ENCODE data around the gene FBLN1. TPM values are rescaled to one million over a fixed set of nuclear protein-coding genes. Genes with fewer than 3 reads are reported as not detected.

Gene FBLN1
- total RNA-seq, 1 experiment from 2014 or later, result 23.4 TPM

- Histone ChIP-seq H3K27ac (ENCODE audit: low read depth, low read length) (no peak overlapping the region), H3K9me3 (ENCODE audit: control insufficient read depth in 1 of 2, insufficient read depth in 1 of 2, low read depth in 1 of 2, low read length in 2 of 2) (no peaks in the 10 kb centered on the region), H3K4me3 (replicated peaks in 1 of 2; ENCODE audit: low read depth in 1 of 2, low read length in 2 of 2) (no peak overlapping the region), H3K79me2 (ENCODE audit: insufficient read depth, low read length) (no peaks in the 10 kb centered on the region), H4K20me1 (ENCODE audit: insufficient read depth) (no peaks in the 10 kb centered on the region), H2AFZ (ENCODE audit: low read depth, low read length, poor library complexity, severe bottlenecking) (no peak overlapping the region), H3K36me3 (ENCODE audit: control insufficient read depth in 1 of 2, insufficient read depth in 2 of 2, low read length in 2 of 2) (no peaks in the 10 kb centered on the region), H3K27me3 (ENCODE audit: insufficient read depth, low read length) (no peaks in the 10 kb centered on the region), H3K4me1 (ENCODE audit: control insufficient read depth in 1 of 2, insufficient read depth in 2 of 2, low read length in 2 of 2) (no peaks in the 10 kb centered on the region), H3K4me2 (ENCODE audit: low read length) (no peak overlapping the region), H3K9me2 (ENCODE audit: insufficient read depth) (no peaks in the 10 kb centered on the region), H3K9ac (ENCODE audit: low read length) (no peak overlapping the region)
- ATAC-seq (no peak), DNase-seq (ENCODE audit: low read depth, low spot score) (no peak)
- POLR2A ChIA-PET, result no interaction called here
- BruUV-seq (replicated peaks), result no TSS peak
- RAD21 ChIA-PET (ENCODE audit: low non-redundant PET in 1 of 2, low total read pairs in 2 of 2, uncharacterized antibody in 2 of 2, unreplicated experiment in 2 of 2), result no interaction called here
- TF ChIP-seq MAX (IDR thresholded peaks at IDR 0.05), result no peak
- no peak for TF ChIP-seq ELF1 (IDR thresholded peaks at IDR 0.05; ENCODE audit: borderline replicate concordance, low read depth)
- TF ChIP-seq SRF (IDR thresholded peaks at IDR 0.05; ENCODE audit: low read depth), result no peak
- TF ChIP-seq POLR2A (IDR thresholded peaks at IDR 0.05; ENCODE audit: borderline replicate concordance, extremely low read depth, insufficient read depth, insufficient read length), result no peak
- no peak for TF ChIP-seq TCF7L2 (IDR thresholded peaks at IDR 0.05; ENCODE audit: borderline replicate concordance, extremely low read depth, insufficient read depth, insufficient read length)
- TF ChIP-seq JUND (IDR thresholded peaks at IDR 0.05), result no peak
- TF ChIP-seq ZNF274 (IDR thresholded peaks at IDR 0.05; ENCODE audit: low read depth, low read length), result no peak
- TF ChIP-seq ZBTB33 (IDR thresholded peaks at IDR 0.05; ENCODE audit: extremely low read depth, insufficient replicate concordance, low read length), result no peak
- no peak for TF ChIP-seq FOSL1 (IDR thresholded peaks at IDR 0.05; ENCODE audit: low read depth)
- no peak for TF ChIP-seq REST (IDR thresholded peaks at IDR 0.05; ENCODE audit: low read depth)
- no peak for TF ChIP-seq CEBPB (IDR thresholded peaks at IDR 0.05; ENCODE audit: low read depth)
- TF ChIP-seq POLR2AphosphoS5 (IDR thresholded peaks at IDR 0.05; ENCODE audit: low read depth, low read length), result no peak
- CTCF ChIA-PET, result no interaction called here
- intact Hi-C loops (cut with micrococcal nuclease), result no loop called here
Observed at GRCh38 chr22:45528046-45528445, 25.4 kb downstream of the FBLN1 start.

All from HCT116 (cell line).